HEK293T (cell line): ENCODE measurements around the gene SLC7A6.

Source experiments
- BHLHE40 ChIP-seq: fragments of 450-650 bp; IDR thresholded peaks from 2 replicates; pipeline ENCODE4 v1.6.1; 2016; ENCODE audit warnings: mild to moderate bottlenecking, moderate library complexity, borderline replicate concordance
- ELF4 ChIP-seq: fragments of 450-650 bp; IDR thresholded peaks from 2 replicates; pipeline ENCODE4 v1.6.1; 2017; ENCODE audit warnings: antibody characterized with exemption
- FOXA1 ChIP-seq: fragments of 450-650 bp; IDR thresholded peaks from 2 replicates; pipeline ENCODE4 v1.6.1; 2016; ENCODE audit warnings: mild to moderate bottlenecking
- FOXK2 ChIP-seq: fragments of 450-650 bp; IDR thresholded peaks from 2 replicates; pipeline ENCODE4 v1.6.1; 2016; ENCODE audit warnings: mild to moderate bottlenecking
- FOXM1 ChIP-seq: fragments of 450-650 bp; IDR thresholded peaks from 2 replicates; pipeline ENCODE4 v1.6.1; 2017; ENCODE audit warnings: mild to moderate bottlenecking, borderline replicate concordance
- HDGF ChIP-seq: fragments of 450-650 bp; IDR thresholded peaks from 2 replicates; pipeline ENCODE4 v1.6.1; 2017; ENCODE audit warnings: antibody characterized with exemption, borderline replicate concordance
- NFRKB ChIP-seq: fragments of 450-650 bp; IDR thresholded peaks from 2 replicates; pipeline ENCODE4 v1.6.1; 2016; ENCODE audit warnings: mild to moderate bottlenecking, moderate library complexity
- SUZ12 ChIP-seq: fragments of 450-650 bp; IDR thresholded peaks from 2 replicates; pipeline ENCODE4 v1.6.1; 2016; ENCODE audit warnings: mild to moderate bottlenecking
- TARDBP ChIP-seq: fragments of 450-650 bp; IDR thresholded peaks from 2 replicates; pipeline ENCODE4 v1.6.1; 2016

DNA sequence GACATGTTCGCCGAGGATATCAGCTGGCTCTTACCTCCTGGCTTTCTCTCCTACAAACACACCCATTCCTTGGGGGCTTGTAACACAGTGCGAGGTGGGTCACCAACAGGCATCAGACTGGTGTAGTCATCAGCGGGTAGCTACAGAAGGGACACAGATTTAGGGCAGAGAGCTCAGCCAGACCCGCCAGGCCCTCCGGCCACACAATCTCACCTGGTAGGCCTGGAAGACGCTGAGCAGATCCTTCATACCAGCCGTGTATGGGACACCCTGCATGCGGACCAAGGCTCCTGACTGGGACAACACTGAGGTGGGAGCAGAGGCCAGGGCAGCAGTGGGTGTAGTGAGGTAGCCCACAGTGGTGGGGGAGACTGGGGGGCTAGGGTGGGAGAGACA, 34.2 kb upstream of the SLC7A6 start:
- TF ChIP-seq FOXM1 (no peak), FOXA1 (no peak), TARDBP (no peak), ELF4 (no peak), FOXK2 (no peak), SUZ12 (no peak), BHLHE40 (no peak), HDGF (no peak), NFRKB (no peak)
